Peyer's patch (tissue), 4 donors: ENCODE data around the gene LRRK1. TPM values are rescaled to one million over a fixed set of nuclear protein-coding genes. Genes with fewer than 3 reads are reported as not detected.

ENCODE experiments used
- DNase-seq, 3 donors: peaks; one replicate each; pipeline ENCODE4 v3.0.0-alpha.2; 2017 to 2019
- H3K27ac ChIP-seq, 4 donors: fragments of 200-600 bp; sonication (generic); one replicate each; pipeline ENCODE4 v1.5.1; 2016 to 2019
- H3K27me3 ChIP-seq, 2 donors: fragments of 200-600 bp; sonication (generic); one replicate each; pipeline ENCODE4 v1.5.1; 2019
- H3K36me3 ChIP-seq, 3 donors: fragments of 200-600 bp; sonication (generic); one replicate each; pipeline ENCODE4 v1.5.1; 2016 to 2019
- H3K4me1 ChIP-seq, 4 donors: fragments of 200-600 bp; sonication (generic); one replicate each; pipeline ENCODE4 v1.5.1; 2016 to 2019
- H3K4me3 ChIP-seq, 4 donors: fragments of 200-600 bp; sonication (generic); 1 replicate in 3 of 4; 2 replicates in 1 of 4; pipeline ENCODE4 v1.5.1; 2016 to 2019; ENCODE audit warnings: mild to moderate bottlenecking in 1 of 4
- H3K9me3 ChIP-seq, 4 donors: fragments of 200-600 bp; sonication (generic); one replicate each; pipeline ENCODE4 v1.5.1; 2016 to 2019; ENCODE audit warnings: mild to moderate bottlenecking in 1 of 4
- CTCF ChIP-seq, 6 experiments: fragments of 450-650 bp in 4 of 6; fragments of 200-600 bp in 2 of 6; sonication (generic) in 1 of 6; IDR thresholded peaks; one replicate each; pipeline ENCODE4 v1.5.1; 2017 to 2019; ENCODE audit warnings: antibody characterized with exemption in 6 of 6, mild to moderate bottlenecking in 3 of 6, moderate library complexity in 1 of 6
- POLR2A ChIP-seq, 2 donors: fragments of 450-650 bp; IDR thresholded peaks; one replicate each; pipeline ENCODE4 v1.5.1; 2017; ENCODE audit warnings: antibody characterized with exemption in 2 of 2, mild to moderate bottlenecking in 2 of 2, moderate library complexity in 2 of 2
- total RNA-seq, 4 donors: library from RNA; depleted of rRNA; stranded (reverse); fragments of >200 nt; gene quantifications; one replicate each; pipeline ENCODE4 v1.1.0, GENCODE V29; 2016

Gene LRRK1
- total RNA-seq, 4 donors from 2014 or later: 49.2 to 66.0 (median 55.5) TPM

- H3K36me3 ChIP-seq: no peaks in the 10 kb centered on the region
- H3K9me3 ChIP-seq: no peaks in the 10 kb centered on the region
- peaks cover 0 to 12% (median 4%) of the 10 kb centered on the region in 4 donors for H3K4me1 ChIP-seq
- DNase-seq: no peak
- peak overlapping the region in 1 of 4 donors; percentile 74 for H3K27ac ChIP-seq
- H3K27me3 ChIP-seq: peaks cover 0 to 10% of the 10 kb centered on the region in 2 donors
- TF ChIP-seq POLR2A (IDR thresholded peaks at IDR 0.05) (no peak), CTCF (IDR thresholded peaks at IDR 0.05) (no peak)
- peak overlapping the region in 3 of 4 donors; percentile 46 to 58 (median 57) for H3K4me3 ChIP-seq
Measured at GRCh38 chr15:100878648-100879047, 40.5 kb upstream of the LRRK1 start.

GRCh38 chr15:100879061-100879463 is 40.1 kb upstream of the LRRK1 start:
- H3K9me3 ChIP-seq: no peaks in the 10 kb centered on the region
- no peaks in the 10 kb centered on the region for H3K36me3 ChIP-seq
- TF ChIP-seq CTCF (IDR thresholded peaks at IDR 0.05): no peak
- TF ChIP-seq POLR2A (IDR thresholded peaks at IDR 0.05): no peak
- DNase-seq: no peak
- H3K27me3 ChIP-seq: peaks cover 0 to 10% of the 10 kb centered on the region in 2 donors
- peak overlapping the region in 3 of 4 donors; percentile 52 to 74 (median 66) for H3K27ac ChIP-seq
- peaks cover 0 to 12% (median 4%) of the 10 kb centered on the region in 4 donors for H3K4me1 ChIP-seq
- H3K4me3 ChIP-seq: peak overlapping the region in 3 of 4 donors; percentile 46 to 58 (median 57)

DNA sequence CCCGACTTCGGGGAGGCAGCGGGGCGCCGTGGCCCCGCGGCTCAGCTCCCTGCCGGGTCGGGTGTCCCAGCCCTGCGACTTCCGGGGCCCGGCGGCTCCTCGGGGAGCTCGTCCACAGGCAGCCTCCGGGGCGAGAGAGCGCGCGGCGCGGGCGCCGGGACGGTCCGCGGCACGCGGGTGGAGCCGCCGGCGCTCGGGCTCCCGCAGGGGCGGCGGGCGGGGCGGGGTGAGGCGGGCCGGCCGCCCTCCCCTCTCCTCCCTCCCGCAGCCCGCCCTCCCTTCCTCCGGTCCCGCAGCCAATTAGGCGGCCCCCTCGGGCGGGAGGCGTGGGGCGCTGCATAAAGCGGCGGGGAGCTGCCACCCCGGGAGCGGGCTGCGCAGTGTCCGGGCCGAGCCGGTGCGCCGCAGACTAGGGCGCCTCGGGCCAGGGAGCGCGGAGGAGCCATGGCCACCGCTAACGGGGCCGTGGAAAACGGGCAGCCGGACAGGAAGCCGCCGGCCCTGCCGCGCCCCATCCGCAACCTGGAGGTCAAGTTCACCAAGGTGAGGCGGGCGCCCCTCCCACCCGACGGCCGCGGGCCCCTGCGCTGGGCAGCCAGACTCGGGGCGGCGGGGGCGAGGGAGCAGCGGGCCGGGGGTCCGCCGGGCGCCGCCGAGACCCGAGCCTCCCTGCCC is 39.6 kb upstream of the LRRK1 start, which contains the start of gene ALDH1A3:
TSS of gene ALDH1A3 (plus strand) at position 368 of the 675 bp plus-strand sequence. CDS start at position 445, 77 bp downstream.
- Histone ChIP-seq H3K4me1 (peaks cover 0 to 12% (median 4%) of the 10 kb centered on the region in 4 donors), H3K36me3 (no peaks in the 10 kb centered on the region), H3K4me3 (peak within 1 kb of the TSS; percentile 29 to 58 (median 52)), H3K27ac (peak within 1 kb of the TSS in 3 of 4 donors; percentile 52 to 74 (median 66)), H3K27me3 (peaks cover 0 to 10% of the 10 kb centered on the region in 2 donors), H3K9me3 (no peaks in the 10 kb centered on the region)
- TF ChIP-seq POLR2A (IDR thresholded peaks at IDR 0.05) (peak in 1 of 2 donors; percentile 36), CTCF (IDR thresholded peaks at IDR 0.05) (no peak)
- peak in 1 of 3 donors; percentile 52 for DNase-seq

DNA sequence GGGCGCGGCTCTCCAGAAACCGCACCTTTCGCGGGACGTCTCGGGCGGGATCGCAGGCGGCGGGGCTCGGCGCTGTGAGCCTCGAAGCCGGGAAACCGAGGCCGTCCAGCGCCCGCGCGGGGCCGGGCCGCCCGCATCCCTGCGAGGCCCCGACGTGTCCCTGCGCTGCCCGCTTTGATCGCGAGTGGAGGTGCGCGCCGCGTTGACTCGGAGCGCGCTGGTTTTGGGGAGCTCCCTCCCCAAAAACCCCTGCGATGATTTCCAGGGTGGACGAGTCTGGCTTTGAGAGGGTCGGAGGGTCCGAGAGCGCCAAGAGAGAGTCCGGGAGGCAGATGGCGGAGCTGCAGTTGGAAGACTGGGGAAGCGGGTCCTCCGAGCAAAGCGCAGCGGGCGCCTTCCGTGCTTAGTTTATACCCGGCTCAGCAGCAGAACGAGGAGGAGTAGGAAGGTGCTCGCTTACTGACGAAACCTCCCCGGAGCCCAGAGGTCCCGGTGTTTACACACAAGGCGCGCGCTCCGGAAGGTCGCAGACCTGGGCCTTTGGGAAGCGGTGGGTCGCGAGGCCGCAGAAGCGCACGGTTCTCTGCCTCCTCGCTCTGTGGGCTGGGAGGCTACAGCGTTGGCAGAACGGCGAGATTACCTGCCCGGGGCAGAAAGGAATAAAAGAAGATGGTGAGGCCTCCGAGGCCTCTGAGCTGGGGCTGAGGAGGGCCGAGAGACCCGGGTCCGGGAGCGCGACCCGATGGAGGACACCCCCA is 38.8 kb upstream of the LRRK1 start:
- TF ChIP-seq CTCF (IDR thresholded peaks at IDR 0.05) (no peak), POLR2A (IDR thresholded peaks at IDR 0.05) (no peak)
- Histone ChIP-seq H3K36me3 (no peaks in the 10 kb centered on the region), H3K9me3 (no peaks in the 10 kb centered on the region), H3K27ac (peak overlapping the region in 3 of 4 donors; percentile 52 to 74 (median 66)), H3K27me3 (peaks cover 0 to 10% of the 10 kb centered on the region in 2 donors), H3K4me3 (peak overlapping the region; percentile 29 to 58 (median 52)), H3K4me1 (peaks cover 0 to 12% (median 4%) of the 10 kb centered on the region in 4 donors)
- no peak for DNase-seq

- peak overlapping the region; percentile 29 to 58 (median 52) for H3K4me3 ChIP-seq
- peak overlapping the region in 3 of 4 donors; percentile 52 to 74 (median 66) for H3K27ac ChIP-seq
- TF ChIP-seq POLR2A (IDR thresholded peaks at IDR 0.05): no peak
- TF ChIP-seq CTCF (IDR thresholded peaks at IDR 0.05): no peak
- H3K27me3 ChIP-seq: peaks cover 0 to 10% of the 10 kb centered on the region in 2 donors
- H3K4me1 ChIP-seq: peaks cover 0 to 12% (median 4%) of the 10 kb centered on the region in 4 donors
- no peak for DNase-seq
- H3K36me3 ChIP-seq: no peaks in the 10 kb centered on the region
- H3K9me3 ChIP-seq: no peaks in the 10 kb centered on the region
Measured at GRCh38 chr15:100880897-100881242, 38.3 kb upstream of the LRRK1 start.
